ENCODE measurements around the gene C11orf91.

GRCh38 chr11:33713151-33713855 is 12.7 kb upstream of the C11orf91 start:
- TF ChIP-seq, protein P1, sequence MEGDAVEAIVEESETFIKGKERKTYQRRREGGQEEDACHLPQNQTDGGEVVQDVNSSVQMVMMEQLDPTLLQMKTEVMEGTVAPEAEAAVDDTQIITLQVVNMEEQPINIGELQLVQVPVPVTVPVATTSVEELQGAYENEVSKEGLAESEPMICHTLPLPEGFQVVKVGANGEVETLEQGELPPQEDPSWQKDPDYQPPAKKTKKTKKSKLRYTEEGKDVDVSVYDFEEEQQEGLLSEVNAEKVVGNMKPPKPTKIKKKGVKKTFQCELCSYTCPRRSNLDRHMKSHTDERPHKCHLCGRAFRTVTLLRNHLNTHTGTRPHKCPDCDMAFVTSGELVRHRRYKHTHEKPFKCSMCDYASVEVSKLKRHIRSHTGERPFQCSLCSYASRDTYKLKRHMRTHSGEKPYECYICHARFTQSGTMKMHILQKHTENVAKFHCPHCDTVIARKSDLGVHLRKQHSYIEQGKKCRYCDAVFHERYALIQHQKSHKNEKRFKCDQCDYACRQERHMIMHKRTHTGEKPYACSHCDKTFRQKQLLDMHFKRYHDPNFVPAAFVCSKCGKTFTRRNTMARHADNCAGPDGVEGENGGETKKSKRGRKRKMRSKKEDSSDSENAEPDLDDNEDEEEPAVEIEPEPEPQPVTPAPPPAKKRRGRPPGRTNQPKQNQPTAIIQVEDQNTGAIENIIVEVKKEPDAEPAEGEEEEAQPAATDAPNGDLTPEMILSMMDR (IDR thresholded peaks at IDR 0.05), result no peak
- TF ChIP-seq POLR2A (IDR thresholded peaks at IDR 0.05), result no peak
